H1 (cell line): ENCODE measurements around the gene FBXO11. TPM values are rescaled to one million over a fixed set of nuclear protein-coding genes. Genes with fewer than 3 reads are reported as not detected.

Experiments used
- CTCF ChIA-PET: fragments of 300-600 bp; sonication (Branson Sonifier 250); formaldehyde crosslinking; loops from one replicate; lab custom pipeline; 2021; ENCODE audit not compliant: partially characterized antibody; lab: Charles Lee
- POLR2A ChIA-PET: fragments of 300-600 bp; sonication (Branson Sonifier 250); formaldehyde crosslinking; loops from one replicate; lab custom pipeline; 2021; ENCODE audit warnings: inconsistent platforms; ENCODE audit not compliant: partially characterized antibody; lab: Charles Lee
- DNase-seq, 2 experiments: peaks; one replicate each; pipeline versions ENCODE4 v3.0.0 to v3.0.0-alpha.2; 2010 to 2022; ENCODE audit warnings: low spot score in 2 of 2, low read depth in 1 of 2, mixed read lengths in 1 of 2
- FAIRE-seq: peaks from 2 replicates; lab custom pipeline; 2011; peaks lifted over from hg19 to GRCh38; lab: Jason Lieb, UNC
- H2AFZ ChIP-seq: 2 replicates; pipeline ENCODE4 v1.8.1; 2012; ENCODE audit warnings: low read length, inconsistent platforms
- H2AK5ac ChIP-seq: 2 replicates; pipeline ENCODE4 v1.6.1; 2013; ENCODE audit warnings: low read depth, low read length
- H2BK120ac ChIP-seq: replicated peaks from 2 replicates; pipeline ENCODE3; 2013; ENCODE audit warnings: low read depth, low read length, inconsistent platforms
- H2BK12ac ChIP-seq: 2 replicates; pipeline ENCODE4 v1.6.1; 2013; ENCODE audit warnings: low read depth, low read length
- H2BK15ac ChIP-seq: 2 replicates; pipeline ENCODE4 v1.6.1; 2013; ENCODE audit warnings: low read length
- H2BK20ac ChIP-seq: 2 replicates; pipeline ENCODE4 v1.6.1; 2013; ENCODE audit warnings: low read length
- H2BK5ac ChIP-seq: 2 replicates; pipeline ENCODE4 v1.6.1; 2013; ENCODE audit warnings: low read depth, low read length
- H3K14ac ChIP-seq: 2 replicates; pipeline ENCODE4 v1.6.1; 2013; ENCODE audit warnings: inconsistent platforms; ENCODE audit not compliant: insufficient read length
- H3K18ac ChIP-seq: 2 replicates; pipeline ENCODE4 v1.6.1; 2013; ENCODE audit warnings: low read length; ENCODE audit errors: extremely low read depth
- H3K23ac ChIP-seq: 2 replicates; pipeline ENCODE4 v1.6.1; 2013; ENCODE audit warnings: inconsistent platforms; ENCODE audit not compliant: insufficient read length
- H3K23me2 ChIP-seq: 2 replicates; pipeline ENCODE4 v1.6.1; 2013; ENCODE audit warnings: low read depth, low read length
- H3K27ac ChIP-seq: 2 replicates; pipeline ENCODE4 v1.6.1; 2011; ENCODE audit warnings: low read depth, low read length, inconsistent platforms
- H3K27me3 ChIP-seq, 4 experiments: replicated peaks in 1 of 4; 1 replicate in 1 of 4; 2 replicates in 3 of 4; pipeline versions ENCODE4 v1.6.1 to v1.8.1; 2011 to 2013; ENCODE audit warnings: low read length in 3 of 4, mild to moderate bottlenecking in 3 of 4, inconsistent platforms in 2 of 4, mixed read lengths in 2 of 4, moderate library complexity in 1 of 4; ENCODE audit not compliant: control insufficient read depth in 3 of 4, insufficient read depth in 3 of 4; ENCODE audit errors: extremely low read depth in 1 of 4
- H3K36me3 ChIP-seq, 4 experiments: 2 replicates each; pipeline versions ENCODE4 v1.6.1 to v1.8.1; 2011 to 2013; ENCODE audit warnings: mild to moderate bottlenecking in 4 of 4, low read length in 3 of 4, moderate library complexity in 2 of 4, control low read depth in 1 of 4, inconsistent platforms in 1 of 4; ENCODE audit not compliant: insufficient read depth in 4 of 4, control insufficient read depth in 2 of 4
- H3K4ac ChIP-seq: replicated peaks from 2 replicates; pipeline ENCODE3; 2013; ENCODE audit warnings: low read length, low read depth, mixed read lengths, inconsistent platforms; ENCODE audit not compliant: insufficient read length
- H3K4me1 ChIP-seq, 4 experiments: replicated peaks in 1 of 4; 1 replicate in 1 of 4; 2 replicates in 3 of 4; pipeline versions ENCODE4 v1.6.1 to v1.8.1; 2011 to 2013; ENCODE audit warnings: low read length in 3 of 4, inconsistent platforms in 2 of 4, mixed read lengths in 1 of 4; ENCODE audit not compliant: insufficient read depth in 4 of 4, control insufficient read depth in 3 of 4
- H3K4me2 ChIP-seq, 2 experiments: 2 replicates each; pipeline versions ENCODE4 v1.6.1 to v1.8.1; 2011 to 2013; ENCODE audit warnings: low read depth in 2 of 2, low read length in 2 of 2, control low read depth in 1 of 2, inconsistent platforms in 1 of 2, mild to moderate bottlenecking in 1 of 2; ENCODE audit not compliant: insufficient read depth in 1 of 2
- H3K4me3 ChIP-seq, 4 experiments: fragments of 200-600, 300-600 bp in 1 of 4; sonication (generic), shearing (Covaris generic), sonication (Bioruptor Twin) in 1 of 4; 2 replicates each; pipeline versions ENCODE4 v1.5.1 to v1.8.1; 2011 to 2016; ENCODE audit warnings: low read length in 4 of 4, low read depth in 3 of 4, control low read depth in 2 of 4, inconsistent platforms in 2 of 4, mild to moderate bottlenecking in 2 of 4, mixed read lengths in 1 of 4, moderate library complexity in 1 of 4; ENCODE audit not compliant: insufficient read depth in 2 of 4; ENCODE audit errors: extremely low read depth in 1 of 4
- H3K56ac ChIP-seq: replicated peaks from 2 replicates; pipeline ENCODE3; 2013; ENCODE audit warnings: low read depth, mild to moderate bottlenecking, mixed read lengths, low read length, inconsistent platforms; ENCODE audit not compliant: insufficient read length
- H3K79me1 ChIP-seq: 2 replicates; pipeline ENCODE4 v1.6.1; 2013; ENCODE audit warnings: low read depth, low read length, control low read depth
- H3K79me2 ChIP-seq, 2 experiments: 2 replicates each; pipeline versions ENCODE4 v1.6.1 to v1.8.1; 2012 to 2013; ENCODE audit warnings: low read length in 2 of 2, mild to moderate bottlenecking in 2 of 2, inconsistent platforms in 1 of 2; ENCODE audit not compliant: insufficient read depth in 2 of 2, control insufficient read depth in 1 of 2
- H3K9ac ChIP-seq, 4 experiments: replicated peaks in 1 of 4; 1 replicate in 1 of 4; 2 replicates in 3 of 4; pipeline versions ENCODE4 v1.6.1 to v1.8.1; 2011 to 2013; ENCODE audit warnings: low read depth in 3 of 4, low read length in 3 of 4, control low read depth in 2 of 4, mild to moderate bottlenecking in 2 of 4, moderate library complexity in 2 of 4, inconsistent platforms in 1 of 4; ENCODE audit errors: extremely low read depth in 1 of 4
- H3K9me3 ChIP-seq, 2 experiments: 2 replicates each; pipeline versions ENCODE4 v1.6.1 to v1.8.1; 2012 to 2013; ENCODE audit warnings: mild to moderate bottlenecking in 2 of 2, moderate library complexity in 2 of 2, control low read depth in 1 of 2, inconsistent platforms in 1 of 2, low read depth in 1 of 2, low read length in 1 of 2, mixed read lengths in 1 of 2; ENCODE audit not compliant: insufficient read depth in 2 of 2
- H4K20me1 ChIP-seq, 2 experiments: replicated peaks in 1 of 2; 2 replicates each; pipeline versions ENCODE3 to v1.8.1; 2011 to 2013; ENCODE audit warnings: inconsistent platforms in 2 of 2, low read length in 2 of 2, mild to moderate bottlenecking in 1 of 2; ENCODE audit not compliant: insufficient read depth in 2 of 2, control insufficient read depth in 1 of 2
- H4K5ac ChIP-seq: 2 replicates; pipeline ENCODE4 v1.6.1; 2013; ENCODE audit warnings: low read length, low read depth, mixed read lengths, inconsistent platforms; ENCODE audit not compliant: insufficient read length
- H4K8ac ChIP-seq: 2 replicates; pipeline ENCODE4 v1.8.0; 2013; ENCODE audit warnings: mild to moderate bottlenecking, moderate library complexity, low read length, inconsistent platforms; ENCODE audit not compliant: insufficient read depth; ENCODE audit errors: extremely low read depth
- H4K91ac ChIP-seq: replicated peaks from 2 replicates; pipeline ENCODE3; 2013; ENCODE audit warnings: low read length, mixed read lengths, inconsistent platforms; ENCODE audit not compliant: insufficient read length
- CHD2 ChIP-seq: IDR thresholded peaks from 2 replicates; pipeline ENCODE4 v1.6.1; 2012; ENCODE audit warnings: low read length, improper control_type of control experiment
- EP300 ChIP-seq, 2 experiments: IDR thresholded peaks; 1 replicate in 1 of 2; 2 replicates in 1 of 2; pipeline ENCODE4 v1.6.1; 2011 to 2012; ENCODE audit warnings: low read depth in 2 of 2, low read length in 2 of 2, mild to moderate bottlenecking in 2 of 2, borderline replicate concordance in 1 of 2, inconsistent platforms in 1 of 2, moderate library complexity in 1 of 2
- SUZ12 ChIP-seq: fragments of 200-600 bp; sonication (generic); IDR thresholded peaks from 2 replicates; pipeline ENCODE4 v1.6.1; 2012; ENCODE audit warnings: mild to moderate bottlenecking, inconsistent platforms, low read length, moderate library complexity, mixed read lengths
- WGBS, 2 experiments: shearing (Covaris generic) in 1 of 2; methylation state at CpG; one replicate each; pipeline versions ENCODE4 v1.1.6 to v1.1.7; 2013 to 2015; ENCODE audit warnings: low lambda C conversion rate in 2 of 2, mixed read lengths in 2 of 2, inconsistent platforms in 1 of 2, low coverage in 1 of 2, missing lambda C conversion rate in 1 of 2; ENCODE audit not compliant: insufficient replicate concordance in 2 of 2, insufficient coverage in 1 of 2, insufficient read length in 1 of 2; ENCODE audit errors: extremely low coverage in 1 of 2, missing lambda C conversion rate in 1 of 2; 5-methylcytosine and 5-hydroxymethylcytosine counted together
- polyA plus RNA-seq, 7 experiments: library from polyadenylated mRNA; depleted of rRNA in 3 of 7; stranded (reverse) in 5 of 7; unstranded in 2 of 7; fragments of >200 nt in 5 of 7; fragments of 200-250 nt in 2 of 7; gene quantifications; 1 replicate in 5 of 7; 2 replicates in 1 of 7; 4 replicates in 1 of 7; pipeline versions ENCODE4 v1.2.1 to v1.2.3, GENCODE V29; 2011 to 2013; ENCODE audit warnings: missing spikeins in 2 of 7, mixed read lengths in 2 of 7
- total RNA-seq: library from RNA; stranded (reverse); fragmentation: NEBNext Ultra II Directional; extraction: Animal tissue kit (Norgen Biotek cat#: 25700); gene quantifications from 2 replicates; pipeline ENCODE4 v1.2.1, GENCODE V29; 2021

Gene FBXO11
- total and polyA plus RNA-seq, 2 of the 8 experiments (the other 6 are each of a cell fraction or from before 2014, with no cell fraction given): 21.7 to 57.3 TPM

DNA sequence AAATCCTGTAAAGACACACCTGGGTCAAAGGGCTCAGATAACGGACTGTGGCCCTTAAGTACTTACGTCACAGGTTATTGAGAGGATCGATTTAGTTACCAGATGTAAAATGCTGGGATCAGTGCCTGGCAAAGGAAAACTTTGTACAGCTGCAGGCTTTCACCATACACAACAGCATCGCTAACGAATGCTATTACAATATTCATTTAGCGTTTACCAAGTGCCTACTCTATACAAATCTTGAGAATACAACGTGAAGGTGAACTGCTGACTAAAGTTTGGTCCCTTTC, 124.0 kb downstream of the FBXO11 start:
- 11% methylated on average over 7 of the region's 7 CpGs; no CpG with 5 or more reads in 1 of the 2 experiments for WGBS, 2 experiments
- Histone ChIP-seq H3K27ac (peak overlapping the region; percentile 93; the same call in 1 of the 2 replicates), H2AFZ (peak overlapping the region; percentile 91), H3K14ac (peak overlapping the region; percentile 38), H4K5ac (peak overlapping the region; percentile 81), H2BK15ac (no peak overlapping the region), H3K79me2 (peaks cover 33% of the 10 kb centered on the region in 2 experiments), H3K4me3 (peak overlapping the region; percentile 62 to 98 (median 92)), H3K9ac (peak overlapping the region; percentile 54 to 97 (median 84)), H3K4me1 (peaks cover 0 to 10% (median 5%) of the 10 kb centered on the region in 4 experiments; a peak in 5 of 7 replicates), H3K79me1 (no peaks in the 10 kb centered on the region; the same call in 1 of the 2 replicates), H4K91ac (no peak overlapping the region), H2BK120ac (no peak overlapping the region), H3K4me2 (peak overlapping the region; percentile 89 to 94), H2BK5ac (0 out of 2 replicates have a peak overlapping the region, but pooled peaks have one; percentile 0), H2BK12ac (no peak overlapping the region), H3K36me3 (peaks cover 0 to 17% (median 0%) of the 10 kb centered on the region in 4 experiments; a peak in 2 of 8 replicates), H3K23me2 (peaks cover 9% of the 10 kb centered on the region), H3K4ac (no peak overlapping the region), H2AK5ac (no peak overlapping the region), H3K23ac (no peak overlapping the region), H3K56ac (peak overlapping the region; percentile 90), H3K18ac (peak overlapping the region; percentile 1; the same call in 1 of the 2 replicates), H4K20me1 (peaks cover 23 to 30% of the 10 kb centered on the region in 2 experiments), H4K8ac (peak overlapping the region; percentile 97; the same call in 1 of the 2 replicates), H3K27me3 (no peaks in the 10 kb centered on the region), H3K9me3 (no peaks in the 10 kb centered on the region), H2BK20ac (no peak overlapping the region)
- ChIA-PET CTCF (no interaction called here), POLR2A (interaction anchor here (0.7 to 2.4 kb wide), 11 partner anchors 8 to 437 kb away, joined by 3 to 12 read pairs (median 5); partner anchors contain the start of genes FBXO11 and MSH2)
- DNase-seq: no peak
- no peak for FAIRE-seq
- TF ChIP-seq CHD2 (0 out of 2 replicates have a peak, but pooled peaks have one; percentile 24), SUZ12 (no peak), EP300 (IDR thresholded peaks at IDR 0.05; ENCODE audit: borderline replicate concordance in 1 of 2, low read depth in 2 of 2, low read length in 2 of 2) (no peak)
